Hematopoietic multipotent progenitor cell treated with erythropoietin and hydrocortisone succinate and interleukin-3 and kit ligand, for 15 days (in vitro differentiated cells): ENCODE measurements around the gene MEIS3.

Experiments used
- DNase-seq: peaks from one replicate; pipeline ENCODE4 v3.0.0-alpha.2; 2015; ENCODE audit warnings: low spot score

The MEIS3 gene

GRCh38 chr19:47419030-47419783 is at the start of gene MEIS3:
MEIS3 (minus strand) TSS chr19:47419527; CDS start chr19:47419081, 446 bp downstream.
- DNase-seq, result no peak

- no peak for DNase-seq
Measured at GRCh38 chr19:47467914-47468313, 48.6 kb upstream of the MEIS3 start.

GRCh38 chr19:47465957-47466356 is 46.6 kb upstream of the MEIS3 start:
- DNase-seq, result no peak

GRCh38 chr19:47464675-47465419 is 45.5 kb upstream of the MEIS3 start:
- DNase-seq, result no peak

GRCh38 chr19:47461876-47462275 is 42.5 kb upstream of the MEIS3 start:
- no peak for DNase-seq

- DNase-seq, result no peak
Measured at GRCh38 chr19:47459477-47459876, 40.1 kb upstream of the MEIS3 start.

GRCh38 chr19:47458672-47459071 is 39.3 kb upstream of the MEIS3 start:
- no peak for DNase-seq

GRCh38 chr19:47456721-47457474 is 37.6 kb upstream of the MEIS3 start:
- no peak for DNase-seq

GRCh38 chr19:47450478-47450877 is 31.2 kb upstream of the MEIS3 start:
- no peak for DNase-seq

- no peak for DNase-seq
Measured at GRCh38 chr19:47448360-47448727, 29.0 kb upstream of the MEIS3 start.

- peak; percentile 79 for DNase-seq
Measured at GRCh38 chr19:47447470-47448359, 28.4 kb upstream of the MEIS3 start.

GRCh38 chr19:47446534-47447469 is 27.5 kb upstream of the MEIS3 start:
- DNase-seq, result peak; percentile 47

GRCh38 chr19:47445937-47446402 is 26.6 kb upstream of the MEIS3 start:
- DNase-seq, result peak; percentile 32

GRCh38 chr19:47445527-47445926 is 26.2 kb upstream of the MEIS3 start:
- DNase-seq, result no peak

- DNase-seq, result no peak
Measured at GRCh38 chr19:47444388-47444821, 25.1 kb upstream of the MEIS3 start.

GRCh38 chr19:47443331-47443730 is 24.0 kb upstream of the MEIS3 start:
- DNase-seq, result no peak

- DNase-seq, result no peak
Measured at GRCh38 chr19:47438793-47439220, 19.5 kb upstream of the MEIS3 start.

- no peak for DNase-seq
Measured at GRCh38 chr19:47437500-47437899, 18.2 kb upstream of the MEIS3 start.

GRCh38 chr19:47436712-47437401 is 17.5 kb upstream of the MEIS3 start:
- DNase-seq, result peak; percentile 85
